ENCODE measurements around the gene PADI2. TPM values are rescaled to one million over a fixed set of nuclear protein-coding genes. Genes with fewer than 3 reads are reported as not detected.

The PADI2 gene
- total and polyA plus RNA-seq, 2 donors: 1.4 to 3.6 TPM

DNA sequence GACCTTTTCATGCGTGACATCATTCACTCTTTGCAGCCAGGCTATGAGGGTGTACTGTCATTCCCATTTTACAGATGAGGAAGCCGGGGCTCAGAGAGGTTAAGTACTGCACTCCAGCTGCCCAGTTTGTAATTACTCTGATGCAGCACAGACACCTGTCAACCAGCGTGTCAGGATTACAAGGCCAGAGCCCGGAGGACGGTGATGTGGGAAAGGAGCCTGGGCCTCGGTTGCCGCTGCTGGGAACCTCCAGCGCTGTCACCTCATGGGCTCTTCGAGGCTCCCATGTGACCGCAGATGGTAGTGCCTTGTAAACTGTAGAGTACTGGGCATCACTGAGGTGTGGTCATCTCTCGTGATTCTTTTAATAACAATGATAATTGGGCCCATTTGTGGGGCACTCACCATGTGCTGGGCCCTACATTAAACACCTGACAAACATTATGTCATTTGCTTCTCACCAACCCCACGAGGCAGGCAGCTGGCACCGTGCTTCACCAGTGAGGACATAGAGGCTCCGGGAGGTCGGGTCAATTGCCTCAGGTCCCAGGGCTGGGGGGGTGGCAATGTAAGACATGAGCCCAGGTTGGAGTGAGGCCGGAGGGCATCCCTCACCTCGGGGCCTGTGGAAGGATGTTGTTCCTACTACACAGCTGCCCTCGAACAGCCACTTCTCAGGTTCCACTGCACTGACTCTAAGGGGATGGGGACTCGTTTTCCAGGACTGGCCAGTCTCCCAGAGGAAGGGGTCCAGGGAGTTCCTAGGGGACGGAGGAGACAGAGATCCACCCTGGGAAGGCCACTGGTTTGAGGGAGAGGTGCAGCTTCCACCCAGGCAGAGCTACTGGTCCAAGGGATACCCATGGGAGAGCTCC, 42.9 kb upstream of the PADI2 start:
- Histone ChIP-seq H3K36me3 (ENCODE audit: control insufficient read depth in 2 of 2, insufficient read depth in 2 of 2, low read length in 1 of 2) (no peaks in the 10 kb centered on the region), H3K4me1 (ENCODE audit: control insufficient read depth in 2 of 2, insufficient read depth in 2 of 2, low read length in 2 of 2) (no peaks in the 10 kb centered on the region), H3K9me3 (ENCODE audit: control insufficient read depth in 2 of 2, insufficient read depth in 1 of 2, low read length in 1 of 2) (no peaks in the 10 kb centered on the region), H3K27ac (ENCODE audit: low read depth in 1 of 2, low read length in 1 of 2) (no peak overlapping the region), H3K27me3 (ENCODE audit: control insufficient read depth in 2 of 2, insufficient read depth in 1 of 2, low read length in 1 of 2) (peaks cover 0 to 2% of the 10 kb centered on the region in 2 donors), H3K4me3 (ENCODE audit: low read length in 2 of 2) (no peak overlapping the region)
- 93% methylated on average over 20 of the region's 20 CpGs for WGBS
- DNase-seq (ENCODE audit: low read depth in 6 of 9, low spot score in 9 of 9): no peak

DNA sequence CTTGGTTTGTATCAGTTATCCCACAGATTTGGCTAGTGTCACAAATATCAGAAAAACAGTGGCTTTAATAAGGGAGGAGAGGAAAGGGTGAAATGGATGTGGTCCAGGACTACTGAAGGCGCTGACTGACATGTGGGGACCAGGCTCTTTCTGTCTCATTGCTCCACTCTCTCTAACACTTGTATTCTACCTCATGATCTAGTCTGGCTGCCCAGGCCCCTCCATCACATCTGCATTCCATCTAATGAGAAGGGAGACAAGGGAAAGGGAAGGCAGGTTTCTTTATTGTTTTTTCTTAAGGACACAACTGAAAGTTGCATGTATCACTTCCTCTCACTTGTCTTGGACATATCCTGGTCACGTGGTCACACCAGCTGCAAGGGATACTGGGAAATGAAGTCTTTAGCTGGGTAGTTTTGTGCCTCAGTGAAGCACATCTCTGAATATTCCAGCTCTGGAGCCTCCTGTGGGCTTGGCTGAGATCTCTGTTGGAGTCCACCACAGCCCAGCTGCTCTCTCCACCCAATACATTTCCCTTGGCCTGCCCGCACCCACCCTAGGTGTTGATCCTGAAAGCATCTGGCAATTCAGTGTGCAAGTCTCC, 42.0 kb upstream of the PADI2 start:
- DNase-seq (ENCODE audit: low read depth in 6 of 9, low spot score in 9 of 9): peak in 1 of 9 donors; percentile 19
- WGBS: 90% methylated on average over 3 of the region's 3 CpGs
- Histone ChIP-seq H3K4me3 (ENCODE audit: low read length in 2 of 2) (no peak overlapping the region), H3K27ac (ENCODE audit: low read depth in 1 of 2, low read length in 1 of 2) (no peak overlapping the region), H3K36me3 (ENCODE audit: control insufficient read depth in 2 of 2, insufficient read depth in 2 of 2, low read length in 1 of 2) (no peaks in the 10 kb centered on the region), H3K9me3 (ENCODE audit: control insufficient read depth in 2 of 2, insufficient read depth in 1 of 2, low read length in 1 of 2) (no peaks in the 10 kb centered on the region), H3K4me1 (ENCODE audit: control insufficient read depth in 2 of 2, insufficient read depth in 2 of 2, low read length in 2 of 2) (no peaks in the 10 kb centered on the region), H3K27me3 (ENCODE audit: control insufficient read depth in 2 of 2, insufficient read depth in 1 of 2, low read length in 1 of 2) (no peaks in the 10 kb centered on the region)

DNA sequence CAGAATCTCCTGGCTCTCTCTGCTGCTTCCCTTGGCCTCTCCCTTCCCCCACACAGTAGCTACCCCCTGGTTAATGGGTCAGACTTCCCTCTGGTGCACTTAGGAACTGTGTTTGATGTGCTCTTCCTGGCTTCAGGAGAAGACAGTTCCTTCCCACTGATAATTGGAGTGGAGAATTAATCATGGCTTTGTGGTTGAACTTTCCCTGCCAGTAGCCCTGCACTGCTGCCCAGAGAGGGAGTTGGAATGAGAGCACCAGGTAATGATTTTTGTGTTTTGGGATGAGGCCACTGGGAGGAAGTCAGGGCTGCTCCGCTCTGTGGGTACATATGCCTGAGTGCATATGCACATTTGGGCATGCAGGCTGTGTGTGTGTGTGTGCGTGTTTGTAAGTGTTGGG, 39.7 kb upstream of the PADI2 start:
- H3K27ac ChIP-seq (ENCODE audit: low read depth in 1 of 2, low read length in 1 of 2): no peak overlapping the region
- no peak overlapping the region for H3K4me3 ChIP-seq (ENCODE audit: low read length in 2 of 2)
- H3K27me3 ChIP-seq (ENCODE audit: control insufficient read depth in 2 of 2, insufficient read depth in 1 of 2, low read length in 1 of 2): no peaks in the 10 kb centered on the region
- no peak for DNase-seq (ENCODE audit: low read depth in 6 of 9, low spot score in 9 of 9)
- H3K36me3 ChIP-seq (ENCODE audit: control insufficient read depth in 2 of 2, insufficient read depth in 2 of 2, low read length in 1 of 2): no peaks in the 10 kb centered on the region
- WGBS: 98% methylated on average over 2 of the region's 2 CpGs
- no peaks in the 10 kb centered on the region for H3K4me1 ChIP-seq (ENCODE audit: control insufficient read depth in 2 of 2, insufficient read depth in 2 of 2, low read length in 2 of 2)
- H3K9me3 ChIP-seq (ENCODE audit: control insufficient read depth in 2 of 2, insufficient read depth in 1 of 2, low read length in 1 of 2): peaks cover 2 to 14% of the 10 kb centered on the region in 2 donors

DNA sequence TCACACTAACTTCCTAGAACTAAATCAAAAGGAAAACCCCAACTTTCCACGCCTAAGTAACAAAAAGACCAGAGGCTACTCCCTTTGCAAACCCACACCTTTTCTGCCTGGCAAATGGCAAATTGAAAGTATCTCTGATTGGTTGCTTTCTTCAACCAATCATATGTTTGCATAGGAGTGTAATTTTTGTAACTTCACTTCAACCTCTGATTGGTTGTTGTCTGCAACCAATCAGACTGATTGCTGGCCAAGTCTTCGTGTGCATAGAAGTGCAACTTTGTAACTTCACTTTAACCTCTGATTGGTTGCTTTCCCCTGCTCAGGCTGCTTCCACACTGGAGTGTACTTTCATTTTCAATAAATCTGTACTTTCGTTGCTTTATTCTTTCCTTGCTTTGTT, 36.9 kb upstream of the PADI2 start:
- no peak overlapping the region for H3K27ac ChIP-seq (ENCODE audit: low read depth in 1 of 2, low read length in 1 of 2)
- peaks cover 2 to 14% of the 10 kb centered on the region in 2 donors for H3K9me3 ChIP-seq (ENCODE audit: control insufficient read depth in 2 of 2, insufficient read depth in 1 of 2, low read length in 1 of 2)
- no peaks in the 10 kb centered on the region for H3K27me3 ChIP-seq (ENCODE audit: control insufficient read depth in 2 of 2, insufficient read depth in 1 of 2, low read length in 1 of 2)
- no peak for DNase-seq (ENCODE audit: low read depth in 6 of 9, low spot score in 9 of 9)
- no peaks in the 10 kb centered on the region for H3K36me3 ChIP-seq (ENCODE audit: control insufficient read depth in 2 of 2, insufficient read depth in 2 of 2, low read length in 1 of 2)
- H3K4me3 ChIP-seq (ENCODE audit: low read length in 2 of 2): no peak overlapping the region
- WGBS: 79% methylated on average over 3 of the region's 3 CpGs
- no peaks in the 10 kb centered on the region for H3K4me1 ChIP-seq (ENCODE audit: control insufficient read depth in 2 of 2, insufficient read depth in 2 of 2, low read length in 2 of 2)

DNA sequence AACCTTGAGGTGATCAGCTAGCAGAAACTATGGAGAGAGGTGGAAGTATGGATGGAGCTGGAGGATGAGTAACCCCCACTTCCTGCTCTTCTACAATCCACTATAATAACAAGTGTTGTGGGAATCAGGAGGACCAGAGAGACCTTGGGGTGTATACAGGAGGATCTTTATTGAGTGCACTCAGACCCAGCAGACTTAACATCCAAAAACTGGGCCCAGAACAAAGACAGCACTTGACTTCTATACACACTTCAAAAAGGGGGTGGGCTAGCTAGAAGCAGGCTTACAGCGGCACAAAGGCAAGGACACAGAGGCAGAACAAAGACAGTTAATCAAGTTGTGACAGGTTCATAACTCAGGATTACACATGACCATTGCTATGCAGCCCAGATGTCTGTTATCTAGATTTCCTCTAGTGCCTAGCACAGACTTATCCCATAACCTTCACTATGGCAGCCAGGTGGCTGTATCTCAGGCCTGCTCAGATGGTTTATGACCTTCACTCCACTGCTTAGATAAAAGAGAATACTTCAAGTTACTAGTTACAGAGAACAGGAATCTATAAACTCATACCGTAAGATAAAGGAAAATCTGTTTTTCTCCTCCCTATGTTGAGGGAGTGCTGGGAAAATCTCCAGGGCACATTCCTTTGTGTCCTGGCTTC, 36.1 kb upstream of the PADI2 start:
- Histone ChIP-seq H3K9me3 (ENCODE audit: control insufficient read depth in 2 of 2, insufficient read depth in 1 of 2, low read length in 1 of 2) (peaks cover 2 to 14% of the 10 kb centered on the region in 2 donors), H3K4me1 (ENCODE audit: control insufficient read depth in 2 of 2, insufficient read depth in 2 of 2, low read length in 2 of 2) (no peaks in the 10 kb centered on the region)
- 72% methylated on average over 2 of the region's 2 CpGs for WGBS

DNA sequence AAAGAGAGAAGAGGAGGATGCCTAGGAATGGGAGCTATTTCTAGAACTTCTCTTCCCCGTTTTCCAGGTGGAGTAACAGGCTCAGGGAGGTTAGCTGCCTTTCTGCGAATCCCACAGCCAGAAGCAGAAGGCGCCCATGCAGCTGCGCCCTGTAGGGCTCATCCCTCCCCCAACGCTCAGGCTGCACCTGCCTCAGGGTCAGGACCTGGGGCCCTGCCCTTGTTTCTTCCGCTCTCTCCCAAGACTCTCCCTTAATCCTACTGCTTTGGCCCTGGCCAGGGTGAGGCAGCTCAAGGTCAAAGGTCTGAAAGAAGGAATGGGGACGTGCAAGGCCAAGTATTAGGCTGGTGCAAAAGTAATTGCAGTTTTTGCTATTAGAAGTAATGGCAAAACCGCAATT, 30.5 kb upstream of the PADI2 start:
- 76% methylated on average over 8 of the region's 8 CpGs for WGBS
- Histone ChIP-seq H3K9me3 (ENCODE audit: control insufficient read depth in 2 of 2, insufficient read depth in 1 of 2, low read length in 1 of 2) (peaks cover 3 to 8% of the 10 kb centered on the region in 2 donors), H3K36me3 (ENCODE audit: control insufficient read depth in 2 of 2, insufficient read depth in 2 of 2, low read length in 1 of 2) (no peaks in the 10 kb centered on the region), H3K4me1 (ENCODE audit: control insufficient read depth in 2 of 2, insufficient read depth in 2 of 2, low read length in 2 of 2) (no peaks in the 10 kb centered on the region), H3K4me3 (ENCODE audit: low read length in 2 of 2) (no peak overlapping the region), H3K27me3 (ENCODE audit: control insufficient read depth in 2 of 2, insufficient read depth in 1 of 2, low read length in 1 of 2) (peaks cover 10 to 41% of the 10 kb centered on the region in 2 donors), H3K27ac (ENCODE audit: low read depth in 1 of 2, low read length in 1 of 2) (no peak overlapping the region)
- DNase-seq (ENCODE audit: low read depth in 6 of 9, low spot score in 9 of 9): no peak

More for the DNA sequence above, 36.1 kb upstream of the PADI2 start:
- no peak overlapping the region for H3K27ac ChIP-seq (ENCODE audit: low read depth in 1 of 2, low read length in 1 of 2)
- DNase-seq (ENCODE audit: low read depth in 6 of 9, low spot score in 9 of 9): no peak
- no peaks in the 10 kb centered on the region for H3K36me3 ChIP-seq (ENCODE audit: control insufficient read depth in 2 of 2, insufficient read depth in 2 of 2, low read length in 1 of 2)
- H3K27me3 ChIP-seq (ENCODE audit: control insufficient read depth in 2 of 2, insufficient read depth in 1 of 2, low read length in 1 of 2): peaks cover 0 to 2% of the 10 kb centered on the region in 2 donors
- H3K4me3 ChIP-seq (ENCODE audit: low read length in 2 of 2): no peak overlapping the region

DNA sequence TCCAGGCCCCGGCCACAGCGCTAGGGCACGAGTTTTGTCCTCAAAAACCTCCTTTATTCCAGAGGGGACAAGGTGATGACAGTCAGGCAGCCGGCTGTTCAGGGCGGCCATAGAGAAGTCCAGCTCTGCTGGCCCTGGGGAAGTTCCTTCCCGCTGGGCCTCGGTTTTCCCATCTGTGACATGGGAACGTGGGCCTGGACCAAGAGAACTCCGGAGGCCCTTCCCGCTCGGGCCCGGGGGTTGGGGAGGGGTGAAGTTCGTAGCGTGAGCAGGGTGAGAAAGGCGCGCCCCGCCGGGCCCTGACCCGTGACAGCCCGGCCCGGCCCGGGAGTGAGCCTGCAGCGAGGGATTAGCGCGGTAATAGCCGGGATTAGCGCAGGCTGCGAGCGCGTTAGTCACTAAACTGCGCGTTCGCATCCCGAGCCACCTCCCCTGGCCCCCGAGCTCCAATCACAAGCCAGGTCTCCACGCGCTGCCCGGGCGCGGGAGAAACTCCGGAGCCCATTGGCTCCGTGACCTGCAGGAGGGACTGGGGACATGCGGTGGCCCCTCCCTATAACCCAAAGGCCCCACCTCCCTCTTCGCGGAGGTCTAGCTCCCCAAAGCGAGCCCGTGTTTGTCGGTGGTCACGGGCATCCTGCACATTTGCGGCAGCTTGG, 29.8 kb upstream of the PADI2 start:
- DNase-seq (ENCODE audit: low read depth in 6 of 9, low spot score in 9 of 9): no peak
- Histone ChIP-seq H3K27ac (ENCODE audit: low read depth in 1 of 2, low read length in 1 of 2) (no peak overlapping the region), H3K9me3 (ENCODE audit: control insufficient read depth in 2 of 2, insufficient read depth in 1 of 2, low read length in 1 of 2) (peaks cover 2 to 4% of the 10 kb centered on the region in 2 donors), H3K4me1 (ENCODE audit: control insufficient read depth in 2 of 2, insufficient read depth in 2 of 2, low read length in 2 of 2) (no peaks in the 10 kb centered on the region), H3K4me3 (ENCODE audit: low read length in 2 of 2) (no peak overlapping the region), H3K27me3 (ENCODE audit: control insufficient read depth in 2 of 2, insufficient read depth in 1 of 2, low read length in 1 of 2) (peaks cover 10 to 41% of the 10 kb centered on the region in 2 donors), H3K36me3 (ENCODE audit: control insufficient read depth in 2 of 2, insufficient read depth in 2 of 2, low read length in 1 of 2) (no peaks in the 10 kb centered on the region)
- WGBS: 58% methylated on average over 50 of the region's 50 CpGs

DNA sequence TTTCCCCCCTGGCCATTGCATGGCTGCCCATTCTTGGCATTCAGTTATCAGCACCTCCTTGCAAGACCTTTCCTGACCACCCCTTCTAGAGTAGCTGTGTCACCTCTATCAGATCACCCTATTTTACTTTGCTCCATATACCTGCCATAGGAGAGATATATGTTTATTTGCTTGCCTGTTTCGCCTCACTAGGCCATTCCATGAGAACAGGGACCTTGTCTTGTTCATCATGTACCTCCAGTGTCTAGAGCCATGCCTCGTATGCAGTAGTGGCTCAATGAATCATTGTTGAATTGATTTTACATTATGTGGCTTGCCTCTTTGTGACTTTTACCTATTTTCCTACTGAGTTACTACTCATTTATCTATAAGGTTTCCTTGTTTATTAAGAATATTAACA, 26.4 kb upstream of the PADI2 start:
- H3K27me3 ChIP-seq (ENCODE audit: control insufficient read depth in 2 of 2, insufficient read depth in 1 of 2, low read length in 1 of 2): peaks cover 10 to 41% of the 10 kb centered on the region in 2 donors
- H3K9me3 ChIP-seq (ENCODE audit: control insufficient read depth in 2 of 2, insufficient read depth in 1 of 2, low read length in 1 of 2): peaks cover 2 to 4% of the 10 kb centered on the region in 2 donors
- no peak overlapping the region for H3K4me3 ChIP-seq (ENCODE audit: low read length in 2 of 2)
- 92% methylated on average over 2 of the region's 2 CpGs for WGBS
- no peak for DNase-seq (ENCODE audit: low read depth in 6 of 9, low spot score in 9 of 9)
- H3K4me1 ChIP-seq (ENCODE audit: control insufficient read depth in 2 of 2, insufficient read depth in 2 of 2, low read length in 2 of 2): no peaks in the 10 kb centered on the region
- no peak overlapping the region for H3K27ac ChIP-seq (ENCODE audit: low read depth in 1 of 2, low read length in 1 of 2)
- no peaks in the 10 kb centered on the region for H3K36me3 ChIP-seq (ENCODE audit: control insufficient read depth in 2 of 2, insufficient read depth in 2 of 2, low read length in 1 of 2)

All from thymus (tissue), 11 donors.